ENCODE data around the gene AUP1. TPM values are rescaled to one million over a fixed set of nuclear protein-coding genes. Genes with fewer than 3 reads are reported as not detected.
A peak's percentile ranks its signal among the peaks of the same experiment; 100 is the strongest.

The AUP1 gene
- total RNA-seq, 1 experiment from 2014 or later = 154 TPM

- ChIA-PET POLR2A (interaction anchor here (0.5 kb wide), 1 partner anchor 11 kb away, joined by 4 read pairs; no protein-coding TSS in a partner anchor), CTCF (no interaction called here)
- Histone ChIP-seq H3K9me3 (no peaks in the 10 kb centered on the region), H3K4me3 (ENCODE audit: low read depth, low read length) (no peak overlapping the region), H3K4me1 (peaks cover 6% of the 10 kb centered on the region), H3K36me3 (ENCODE audit: control insufficient read depth, insufficient read depth, low read length) (peaks cover 9% of the 10 kb centered on the region), H3K27me3 (replicated peaks; ENCODE audit: control insufficient read depth, insufficient read depth, low read length) (no peaks in the 10 kb centered on the region)
- peaks cover 18% of the 10 kb centered on the region for H3K4me1 Mint-ChIP-seq (ENCODE audit: low read depth, unreplicated experiment)
- H3K27me3 Mint-ChIP-seq (ENCODE audit: insufficient read depth, unreplicated experiment) = no peaks in the 10 kb centered on the region
- DNase-seq = no peak
- BruUV-seq (replicated peaks) = TSS peak; percentile 53
- peak overlapping the region; percentile 99 for H3K4me3 Mint-ChIP-seq (ENCODE audit: unreplicated experiment)
- peak overlapping the region; percentile 28 for H3K27ac Mint-ChIP-seq (ENCODE audit: unreplicated experiment)
- TF ChIP-seq, protein P1, sequence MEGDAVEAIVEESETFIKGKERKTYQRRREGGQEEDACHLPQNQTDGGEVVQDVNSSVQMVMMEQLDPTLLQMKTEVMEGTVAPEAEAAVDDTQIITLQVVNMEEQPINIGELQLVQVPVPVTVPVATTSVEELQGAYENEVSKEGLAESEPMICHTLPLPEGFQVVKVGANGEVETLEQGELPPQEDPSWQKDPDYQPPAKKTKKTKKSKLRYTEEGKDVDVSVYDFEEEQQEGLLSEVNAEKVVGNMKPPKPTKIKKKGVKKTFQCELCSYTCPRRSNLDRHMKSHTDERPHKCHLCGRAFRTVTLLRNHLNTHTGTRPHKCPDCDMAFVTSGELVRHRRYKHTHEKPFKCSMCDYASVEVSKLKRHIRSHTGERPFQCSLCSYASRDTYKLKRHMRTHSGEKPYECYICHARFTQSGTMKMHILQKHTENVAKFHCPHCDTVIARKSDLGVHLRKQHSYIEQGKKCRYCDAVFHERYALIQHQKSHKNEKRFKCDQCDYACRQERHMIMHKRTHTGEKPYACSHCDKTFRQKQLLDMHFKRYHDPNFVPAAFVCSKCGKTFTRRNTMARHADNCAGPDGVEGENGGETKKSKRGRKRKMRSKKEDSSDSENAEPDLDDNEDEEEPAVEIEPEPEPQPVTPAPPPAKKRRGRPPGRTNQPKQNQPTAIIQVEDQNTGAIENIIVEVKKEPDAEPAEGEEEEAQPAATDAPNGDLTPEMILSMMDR (IDR thresholded peaks at IDR 0.05; ENCODE audit: insufficient read depth in 1 of 2, low read depth in 1 of 2, low read length in 1 of 2, severe bottlenecking in 1 of 2, unreplicated experiment in 1 of 2) = no peak
- peaks cover 46% of the 10 kb centered on the region for H3K36me3 Mint-ChIP-seq (ENCODE audit: insufficient read depth, unreplicated experiment)
- intact Hi-C loops (cut with micrococcal nuclease; ENCODE audit: unreplicated experiment) = loop anchor here (2.0 kb wide), 1 partner anchor 73 kb away; the partner anchor contains the start of gene INO80B
- H3K9me3 Mint-ChIP-seq (ENCODE audit: unreplicated experiment) = no peaks in the 10 kb centered on the region
These were observed 1.8 kb downstream of the AUP1 start for GRCh38 chr2:74527741-74528140.

- DNase-seq = no peak
- CTCF ChIA-PET = no interaction called here
- Histone ChIP-seq H3K4me3 (ENCODE audit: low read depth, low read length) (no peak overlapping the region), H3K9me3 (no peaks in the 10 kb centered on the region), H3K4me1 (peaks cover 6% of the 10 kb centered on the region), H3K27me3 (replicated peaks; ENCODE audit: control insufficient read depth, insufficient read depth, low read length) (no peaks in the 10 kb centered on the region), H3K36me3 (ENCODE audit: control insufficient read depth, insufficient read depth, low read length) (peaks cover 9% of the 10 kb centered on the region)
- peaks cover 46% of the 10 kb centered on the region for H3K36me3 Mint-ChIP-seq (ENCODE audit: insufficient read depth, unreplicated experiment)
- BruUV-seq (replicated peaks) = no TSS peak
- TF ChIP-seq, protein P1 (IDR thresholded peaks at IDR 0.05; ENCODE audit: insufficient read depth in 1 of 2, low read depth in 1 of 2, low read length in 1 of 2, severe bottlenecking in 1 of 2, unreplicated experiment in 1 of 2) = no peak
- POLR2A ChIA-PET = interaction anchor here (0.7 to 1.5 kb wide), 3 partner anchors 17 to 43 kb away, joined by 3 to 5 read pairs (median 3); no protein-coding TSS in a partner anchor
- H3K4me3 Mint-ChIP-seq (ENCODE audit: unreplicated experiment) = no peak overlapping the region
- intact Hi-C loops (cut with micrococcal nuclease; ENCODE audit: unreplicated experiment) = no loop called here
- no peaks in the 10 kb centered on the region for H3K27me3 Mint-ChIP-seq (ENCODE audit: insufficient read depth, unreplicated experiment)
- peaks cover 18% of the 10 kb centered on the region for H3K4me1 Mint-ChIP-seq (ENCODE audit: low read depth, unreplicated experiment)
- no peaks in the 10 kb centered on the region for H3K9me3 Mint-ChIP-seq (ENCODE audit: unreplicated experiment)
- no peak overlapping the region for H3K27ac Mint-ChIP-seq (ENCODE audit: unreplicated experiment)
These were observed 2.8 kb downstream of the AUP1 start for GRCh38 chr2:74526649-74527230.

- Histone ChIP-seq H3K4me1 (peaks cover 6% of the 10 kb centered on the region), H3K36me3 (ENCODE audit: control insufficient read depth, insufficient read depth, low read length) (peaks cover 9% of the 10 kb centered on the region), H3K9me3 (no peaks in the 10 kb centered on the region), H3K4me3 (ENCODE audit: low read depth, low read length) (peak within 1 kb of the TSS; percentile 13; the same call in 1 of the 2 replicates), H3K27me3 (replicated peaks; ENCODE audit: control insufficient read depth, insufficient read depth, low read length) (no peaks in the 10 kb centered on the region)
- intact Hi-C loops (cut with micrococcal nuclease; ENCODE audit: unreplicated experiment) = no loop called here
- H3K9me3 Mint-ChIP-seq (ENCODE audit: unreplicated experiment) = no peaks in the 10 kb centered on the region
- no peak within 1 kb of the TSS for H3K27ac Mint-ChIP-seq (ENCODE audit: unreplicated experiment)
- ChIA-PET CTCF (no interaction called here), POLR2A (interaction anchor here (0.7 to 1.5 kb wide), 3 partner anchors 16 to 43 kb away, joined by 3 to 5 read pairs (median 3); no protein-coding TSS in a partner anchor)
- TF ChIP-seq, protein P1 (IDR thresholded peaks at IDR 0.05; ENCODE audit: insufficient read depth in 1 of 2, low read depth in 1 of 2, low read length in 1 of 2, severe bottlenecking in 1 of 2, unreplicated experiment in 1 of 2) = no peak
- no peak within 1 kb of the TSS for H3K4me3 Mint-ChIP-seq (ENCODE audit: unreplicated experiment)
- peak; percentile 43 to 58 for DNase-seq
- H3K27me3 Mint-ChIP-seq (ENCODE audit: insufficient read depth, unreplicated experiment) = no peaks in the 10 kb centered on the region
- no TSS peak for BruUV-seq (replicated peaks)
- peaks cover 41% of the 10 kb centered on the region for H3K36me3 Mint-ChIP-seq (ENCODE audit: insufficient read depth, unreplicated experiment)
- H3K4me1 Mint-ChIP-seq (ENCODE audit: low read depth, unreplicated experiment) = peaks cover 12% of the 10 kb centered on the region
These were observed 3.5 kb downstream of the AUP1 start, which contains the start of gene DQX1 for GRCh38 chr2:74525717-74526648. Gene DQX1 (minus strand): TSS chr2:74526231. CDS start chr2:74525729, 502 bp downstream.
